Stimulated activated CD8-positive, alpha-beta memory T cell treated with anti-CD3 and anti-CD28 coated beads, Interleukin-4, amount 100 ng/mL, for 24 hours (primary cell): ENCODE results near the gene UNC5A.

Experiments used
- DNase-seq: peaks from one replicate; pipeline ENCODE4 v3.0.0-alpha.2; 2020; ENCODE audit warnings: low read depth

The UNC5A gene

GRCh38 chr5:176899296-176899891 is 89.0 kb downstream of the UNC5A start, which contains the start of gene HK3:
Gene HK3, minus strand, starts transcription at chr5:176899346. Its CDS starts 3,187 bp downstream, at chr5:176896159.
- no peak for DNase-seq

GRCh38 chr5:176899946-176900779 is 89.8 kb downstream of the UNC5A start:
- no peak for DNase-seq

GRCh38 chr5:176900780-176901204 is 90.4 kb downstream of the UNC5A start:
- DNase-seq, result no peak

GRCh38 chr5:176901260-176902101 is 91.1 kb downstream of the UNC5A start:
- DNase-seq, result no peak

GRCh38 chr5:176902102-176902814 is 91.9 kb downstream of the UNC5A start:
- no peak for DNase-seq

- no peak for DNase-seq
These were observed 92.7 kb downstream of the UNC5A start for GRCh38 chr5:176902911-176903664.

- DNase-seq, result no peak
These were observed 93.9 kb downstream of the UNC5A start for GRCh38 chr5:176904276-176904675.

- no peak for DNase-seq
These were observed 95.8 kb downstream of the UNC5A start for GRCh38 chr5:176906126-176906525.

GRCh38 chr5:176906796-176907195 is 96.4 kb downstream of the UNC5A start:
- no peak for DNase-seq

GRCh38 chr5:176908675-176909368 is 98.5 kb downstream of the UNC5A start:
- no peak for DNase-seq

- no peak for DNase-seq
These were observed 101.8 kb downstream of the UNC5A start for GRCh38 chr5:176912115-176912514.

- no peak for DNase-seq
These were observed 105.5 kb downstream of the UNC5A start for GRCh38 chr5:176915906-176916305.

- DNase-seq, result no peak
These were observed 106.0 kb downstream of the UNC5A start for GRCh38 chr5:176916337-176916736.

GRCh38 chr5:176918613-176919012 is 108.3 kb downstream of the UNC5A start:
- DNase-seq, result no peak

- no peak for DNase-seq
These were observed 111.4 kb downstream of the UNC5A start for GRCh38 chr5:176921714-176922113.

GRCh38 chr5:176922817-176923216 is 112.5 kb downstream of the UNC5A start:
- no peak for DNase-seq

- DNase-seq, result no peak
These were observed 117.2 kb downstream of the UNC5A start for GRCh38 chr5:176927562-176927961.

GRCh38 chr5:176929654-176930053 is 119.3 kb downstream of the UNC5A start:
- DNase-seq, result no peak
